HG03196 (cell line): ENCODE results near the gene IL20RA.

Source experiments
- ATAC-seq: cut with Tn5 transposase; IDR thresholded peaks from one replicate; pipeline ENCODE4 v1.9.1; 2021; ENCODE audit not compliant: unreplicated experiment

The IL20RA gene

DNA sequence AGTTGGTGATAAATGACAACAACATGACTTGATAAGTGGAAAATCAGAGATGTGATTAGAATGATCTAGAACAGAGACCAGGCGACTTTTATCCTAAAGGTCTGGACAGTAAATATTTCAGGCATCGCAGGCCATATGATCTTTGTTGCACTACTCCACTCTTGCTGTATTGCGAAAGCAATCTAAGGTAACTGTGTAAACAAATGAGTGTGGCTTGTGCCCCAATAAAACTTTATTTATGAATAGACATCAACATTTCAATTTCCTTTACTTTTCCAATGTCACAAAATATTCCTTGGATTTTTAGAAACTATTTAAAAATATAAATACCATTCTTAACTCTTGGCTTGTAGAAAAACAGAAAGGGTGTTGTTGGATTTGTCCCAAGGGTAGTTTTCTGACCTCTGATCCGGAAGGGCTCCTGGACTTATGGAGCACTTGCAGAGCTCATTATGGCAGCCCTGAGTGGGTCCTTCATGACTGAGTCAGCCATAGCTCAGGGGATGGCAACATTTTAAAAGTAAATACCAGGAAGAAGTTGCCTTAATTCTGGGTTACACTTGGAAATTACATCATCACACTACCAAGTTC is 34.5 kb downstream of the IL20RA start:
- no peak for ATAC-seq

DNA sequence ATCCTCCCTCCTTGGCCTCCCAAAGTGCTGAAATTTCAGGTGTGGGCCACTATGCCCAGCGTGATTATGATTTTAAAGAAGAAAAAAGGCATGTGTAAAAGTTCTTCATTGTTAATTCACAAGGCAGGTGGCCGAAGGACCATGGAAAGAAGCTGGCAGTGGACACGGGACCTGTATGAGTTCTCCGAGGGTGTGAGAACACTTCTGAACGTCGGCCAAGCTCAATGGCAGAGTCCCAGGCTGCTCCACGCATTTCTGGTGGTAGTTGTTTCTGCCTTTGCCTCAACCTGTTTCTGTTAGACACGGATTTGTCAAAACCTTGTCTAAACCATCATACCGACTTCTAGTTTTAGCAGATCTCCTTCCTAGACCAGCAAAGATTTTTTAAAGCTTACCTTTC is 36.6 kb downstream of the IL20RA start:
- no peak for ATAC-seq

DNA sequence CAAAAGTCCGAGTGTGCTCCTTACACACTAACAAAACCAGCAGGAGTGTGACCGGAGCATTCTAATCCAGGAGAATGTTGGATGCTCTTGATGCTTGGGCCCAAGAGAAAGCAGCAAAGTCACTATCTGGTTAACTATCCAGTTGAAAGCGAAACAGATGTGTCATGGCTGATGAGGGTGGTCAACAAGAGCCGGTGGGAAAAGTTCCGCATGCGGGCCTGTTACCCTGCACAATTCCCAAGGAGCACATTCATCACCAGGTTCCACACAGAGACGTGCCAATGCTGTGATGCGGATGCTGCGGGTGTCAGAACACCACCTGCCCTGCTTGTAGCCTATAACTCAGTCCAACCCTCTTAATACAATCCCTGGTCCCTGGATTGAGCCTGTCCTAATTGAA is 38.7 kb downstream of the IL20RA start:
- no peak for ATAC-seq

GRCh38 chr6:137005073-137005472 is 39.7 kb downstream of the IL20RA start:
- ATAC-seq = no peak

DNA sequence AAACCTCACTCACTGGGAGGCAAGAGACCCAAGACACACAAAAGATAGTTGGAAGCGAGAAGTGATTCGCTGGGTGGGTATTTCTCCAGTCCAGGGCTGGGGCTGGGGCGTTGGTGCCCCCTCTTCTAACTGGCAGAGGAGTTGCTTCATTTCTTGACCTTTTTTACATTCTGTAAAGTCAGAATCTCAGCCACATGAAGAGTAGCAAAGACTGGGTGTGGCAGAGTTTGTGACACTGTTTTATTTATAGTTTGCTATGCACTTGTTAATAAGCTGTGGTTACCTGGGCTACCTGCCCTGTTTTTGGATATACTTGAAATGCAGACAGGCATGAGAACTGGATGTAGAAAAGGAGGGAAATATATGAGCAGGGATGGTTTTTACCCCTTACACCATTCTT is 42.3 kb downstream of the IL20RA start:
- ATAC-seq = no peak

- no peak for ATAC-seq
Observed at GRCh38 chr6:137001977-137002302, 42.8 kb downstream of the IL20RA start.

DNA sequence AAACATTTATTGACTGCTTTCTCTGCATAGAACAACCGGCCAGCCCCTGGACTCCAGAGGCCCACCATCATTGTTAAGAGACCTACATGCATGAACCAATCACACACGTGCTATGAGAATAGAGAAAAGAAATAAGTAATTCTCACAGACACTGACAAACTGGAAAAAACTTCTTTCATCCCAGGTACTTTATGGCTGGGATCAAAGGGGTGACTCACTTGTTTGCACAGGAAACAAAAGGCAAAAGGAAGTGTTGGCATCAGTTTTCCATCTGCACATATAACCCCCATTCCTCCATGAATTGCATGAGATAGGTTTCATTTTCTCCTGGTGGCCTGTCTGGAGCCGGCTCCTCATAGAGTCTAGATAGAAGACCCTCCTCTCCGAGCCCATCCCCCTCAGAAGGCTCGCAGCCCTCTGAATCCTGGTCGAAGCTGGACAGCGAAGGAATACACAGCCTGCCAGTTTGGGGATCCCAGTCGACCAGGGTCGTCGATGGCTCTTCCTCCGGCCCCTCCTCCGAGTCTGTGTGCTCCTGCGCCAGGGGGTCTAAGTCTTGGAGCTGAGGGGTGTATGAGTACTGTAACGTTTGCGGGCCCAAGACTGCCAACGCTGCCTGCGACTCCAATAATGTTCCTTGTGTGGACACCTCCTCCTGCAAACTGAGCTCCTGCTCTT is 43.3 kb downstream of the IL20RA start:
- ATAC-seq = no peak

DNA sequence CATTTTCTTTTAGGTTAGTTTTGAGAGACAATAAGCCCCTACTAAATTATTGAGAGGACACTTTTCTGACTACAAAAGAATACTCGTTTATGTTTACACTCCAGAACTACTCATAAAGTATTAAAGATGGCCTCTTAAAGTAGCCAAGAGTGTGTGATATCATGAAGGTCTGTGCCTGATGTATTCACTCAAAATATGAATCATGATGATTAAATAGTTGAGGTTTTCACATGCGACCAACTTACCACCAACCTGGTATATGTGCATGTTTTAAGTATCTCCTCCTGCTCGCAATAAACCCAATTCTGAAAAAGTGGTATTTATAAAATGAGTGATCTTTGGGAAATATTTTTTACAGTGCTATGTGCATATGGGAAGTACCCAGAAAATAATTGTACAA is 43.9 kb downstream of the IL20RA start:
- no peak for ATAC-seq

DNA sequence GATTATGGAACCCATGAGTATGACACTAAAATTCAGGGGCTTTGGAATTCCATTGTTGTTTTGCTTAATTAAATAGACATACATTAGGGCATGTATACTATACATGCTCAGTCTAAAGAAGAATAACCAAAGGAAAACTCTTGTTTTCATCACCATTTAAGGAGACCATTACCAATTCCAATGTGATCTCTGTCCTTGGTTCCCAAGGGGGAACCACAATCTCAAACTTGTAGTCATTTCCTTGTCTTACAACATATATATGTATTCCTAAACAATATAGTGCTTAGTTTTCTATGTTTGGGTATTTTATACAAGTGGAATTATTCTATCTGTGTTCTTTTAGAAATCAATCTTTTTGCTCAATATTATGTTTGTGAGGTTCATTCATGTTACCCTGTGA is 49.2 kb downstream of the IL20RA start:
- ATAC-seq = no peak

GRCh38 chr6:136994782-136995181 is 50.0 kb downstream of the IL20RA start:
- no peak for ATAC-seq

DNA sequence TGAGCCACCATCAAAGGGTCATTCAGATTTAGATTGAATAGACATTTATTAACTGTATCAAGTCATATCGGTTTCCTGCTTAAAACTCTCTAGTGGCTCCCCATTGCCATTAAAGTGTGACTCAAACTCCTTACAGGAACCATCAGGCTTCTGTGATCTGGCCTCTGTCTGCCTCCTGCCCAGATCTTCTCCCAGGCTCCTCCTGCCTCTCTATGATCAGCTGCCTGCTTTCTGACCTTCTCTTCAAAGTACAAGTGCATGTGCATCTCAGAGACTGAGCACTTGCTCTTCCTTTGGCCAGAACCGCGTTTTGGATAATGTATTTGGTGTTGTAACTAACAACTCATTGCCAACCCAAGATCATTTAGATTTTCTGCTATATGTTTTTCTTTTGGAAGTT is 52.7 kb downstream of the IL20RA start:
- no peak for ATAC-seq

- no peak for ATAC-seq
Observed at GRCh38 chr6:136991646-136992045, 53.1 kb downstream of the IL20RA start.

DNA sequence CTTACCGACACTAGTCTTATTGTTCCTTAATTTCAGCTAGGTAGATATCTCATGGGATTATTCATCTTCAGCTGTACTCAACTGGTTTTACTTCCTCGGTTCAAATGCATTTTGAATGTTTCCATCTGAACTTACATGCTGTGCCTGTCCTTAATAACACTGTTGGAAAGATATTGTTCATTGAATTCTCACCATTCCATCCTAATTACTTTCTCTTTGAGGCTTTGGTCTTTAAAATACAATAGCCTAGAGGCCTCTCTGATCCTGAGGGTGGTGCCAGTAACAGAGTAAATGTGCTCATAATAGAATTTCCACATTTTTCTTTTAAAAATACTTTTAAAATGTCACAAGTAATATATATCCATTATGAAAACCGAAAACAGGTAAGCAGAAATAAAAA is 54.0 kb downstream of the IL20RA start:
- no peak for ATAC-seq

GRCh38 chr6:136990242-136990578 is 54.6 kb downstream of the IL20RA start:
- ATAC-seq = no peak

- no peak for ATAC-seq
Observed at GRCh38 chr6:136989571-136990241, 55.1 kb downstream of the IL20RA start.

GRCh38 chr6:136987526-136987925 is 57.2 kb downstream of the IL20RA start:
- ATAC-seq = no peak

DNA sequence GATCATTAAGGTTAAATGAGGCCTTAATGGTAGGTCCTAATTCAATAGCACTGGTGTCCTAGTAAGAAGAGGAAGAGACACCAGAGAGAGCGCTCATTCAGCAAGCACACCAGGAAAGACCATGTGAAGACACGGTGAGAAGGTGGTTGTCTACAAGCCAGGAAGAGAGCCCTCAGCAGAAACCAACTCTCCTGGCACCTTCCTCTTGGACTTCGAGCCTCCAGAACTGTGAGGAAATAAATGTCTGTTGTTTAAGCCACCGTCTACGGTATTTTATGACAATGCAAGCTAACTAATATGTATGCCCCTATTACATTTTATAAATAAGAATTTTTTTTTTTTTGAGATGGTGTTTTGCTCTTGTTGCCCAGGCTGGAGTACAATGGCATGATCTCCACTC is 59.3 kb downstream of the IL20RA start:
- no peak for ATAC-seq

- ATAC-seq = no peak
Observed at GRCh38 chr6:136984578-136984977, 60.2 kb downstream of the IL20RA start.

DNA sequence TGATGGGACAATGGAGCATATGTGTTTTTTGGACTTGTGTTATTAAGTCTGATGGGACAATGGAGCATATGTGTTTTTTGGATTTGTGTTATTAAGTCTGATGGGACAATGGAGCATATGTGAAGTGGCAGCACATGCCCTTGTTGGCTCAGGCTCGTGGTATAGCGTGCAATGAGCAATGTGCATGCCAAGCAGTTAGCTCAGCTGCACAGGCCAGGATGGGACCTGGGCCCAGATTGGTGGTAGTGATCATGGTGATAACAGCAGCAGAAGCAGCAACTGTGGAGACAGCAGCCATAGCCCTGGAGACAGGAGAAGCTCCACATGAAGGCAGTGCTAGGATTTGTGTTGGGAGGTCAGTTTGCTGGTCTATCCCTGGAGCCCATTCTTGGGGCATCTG is 61.1 kb downstream of the IL20RA start:
- no peak for ATAC-seq

DNA sequence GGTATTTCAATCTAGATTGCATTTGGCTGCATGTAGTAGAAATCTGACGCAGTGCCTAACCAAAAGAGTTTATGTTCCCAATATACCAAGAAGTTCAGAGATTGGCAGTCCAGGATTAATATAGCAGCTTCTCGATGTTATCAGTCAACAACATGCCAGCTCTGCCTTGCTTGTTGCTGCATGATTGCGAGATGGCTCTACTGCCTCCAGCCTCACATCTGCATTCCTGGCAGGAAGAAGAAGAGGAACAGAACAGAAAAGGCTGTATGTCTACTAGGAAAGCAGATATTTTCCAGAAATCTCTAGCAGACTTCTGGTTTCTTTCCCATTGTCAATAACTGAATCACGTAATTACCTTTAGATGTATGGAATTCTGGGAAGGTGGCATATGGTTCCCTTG is 61.8 kb downstream of the IL20RA start:
- no peak for ATAC-seq

DNA sequence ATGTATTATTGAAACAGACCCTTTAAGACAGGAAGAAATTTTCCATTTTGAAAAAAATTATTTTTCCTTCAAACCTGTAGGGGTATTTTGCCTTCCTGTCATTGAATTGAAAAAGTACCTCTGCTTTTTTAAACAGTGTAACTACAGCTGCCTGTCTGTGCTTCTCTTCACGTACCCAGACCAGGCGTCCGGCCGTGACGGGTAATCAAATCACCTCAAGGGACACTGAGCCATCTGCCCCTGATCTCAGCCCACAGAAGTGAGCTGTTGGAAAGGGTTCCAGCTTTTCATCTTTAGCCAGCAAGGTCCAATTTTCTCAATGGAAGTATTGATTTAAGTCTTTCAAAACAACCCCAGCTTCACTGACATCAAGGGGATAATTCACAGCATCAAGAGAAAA is 64.7 kb downstream of the IL20RA start:
- ATAC-seq = no peak

GRCh38 chr6:136979206-136979605 is 65.6 kb downstream of the IL20RA start:
- ATAC-seq = no peak

GRCh38 chr6:136977075-136977474 is 67.7 kb downstream of the IL20RA start:
- no peak for ATAC-seq
